Keratinocyte (primary cell): Measurements from ENCODE around the gene BRICD5.

Experiments
- CTCF ChIP-seq, 3 experiments: IDR thresholded peaks in 1 of 3; conservative IDR thresholded peaks in 1 of 3; optimal IDR thresholded peaks in 1 of 3; 2 replicates in 2 of 3; 3 replicates in 1 of 3; pipeline versions ENCODE3 to v1.5.1; 2011; ENCODE audit warnings: low read length in 3 of 3, mild to moderate bottlenecking in 3 of 3, moderate library complexity in 2 of 3, control low read depth in 1 of 3, inconsistent platforms in 1 of 3; ENCODE audit not compliant: insufficient read depth in 2 of 3; ENCODE audit errors: extremely low read depth in 1 of 3
- EZH2 ChIP-seq: IDR thresholded peaks from one replicate; pipeline ENCODE4 v1.6.1; 2012; ENCODE audit warnings: inconsistent platforms, mild to moderate bottlenecking, low read length, moderate library complexity

- TF ChIP-seq CTCF (optimal IDR thresholded peaks at IDR 0.05 in 1 of 3, IDR thresholded peaks at IDR 0.05 in 1 of 3, conservative IDR thresholded peaks at IDR 0.05 in 1 of 3; ENCODE audit: extremely low read depth in 1 of 3, insufficient read depth in 2 of 3, low read length in 3 of 3) (no peak), EZH2 (no peak)
Measured at GRCh38 chr16:2177101-2177500, 33.6 kb downstream of the BRICD5 start.
